ENCODE measurements around the gene PTPRK.
"Not testable (repeated sequence)": the region's sequence is repeated elsewhere in the genome, so short reads cannot be mapped to it uniquely, and the experiment has no call there.

PTPRK gene

DNA sequence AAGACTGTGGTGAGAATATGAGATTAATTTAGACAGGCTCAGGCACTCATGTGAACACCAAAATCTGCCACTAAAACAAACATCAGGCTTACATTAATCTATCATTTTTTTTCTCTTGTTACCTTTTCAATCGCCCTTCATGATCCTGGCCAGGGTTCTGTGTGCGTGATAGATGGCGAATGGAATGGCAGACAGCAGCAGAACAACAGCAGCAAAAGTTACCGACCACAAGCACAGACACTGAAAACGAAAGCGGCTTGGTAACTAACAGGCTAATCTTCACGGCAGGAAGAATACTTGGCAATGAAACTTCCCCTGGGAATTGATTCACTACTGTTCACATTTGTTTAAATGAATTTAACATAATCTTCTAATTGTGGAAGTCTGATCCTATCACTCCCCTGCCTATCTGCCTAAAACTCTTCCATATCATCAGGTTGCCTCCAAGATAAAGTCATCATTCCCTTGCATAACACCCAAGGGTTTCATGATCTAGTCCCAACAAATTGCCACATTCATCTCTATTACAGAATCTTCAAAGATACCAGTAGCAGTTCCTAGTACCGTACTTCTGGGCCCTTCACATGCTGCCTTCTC, 28.7 kb downstream of the PTPRK start:
- Histone ChIP-seq H4K20me1 (ENCODE audit: insufficient read depth, low read length) (no peaks in the 10 kb centered on the region), H3K4me2 (ENCODE audit: low read length) (no peak overlapping the region), H3K9ac (ENCODE audit: low read length) (no peak overlapping the region)

DNA sequence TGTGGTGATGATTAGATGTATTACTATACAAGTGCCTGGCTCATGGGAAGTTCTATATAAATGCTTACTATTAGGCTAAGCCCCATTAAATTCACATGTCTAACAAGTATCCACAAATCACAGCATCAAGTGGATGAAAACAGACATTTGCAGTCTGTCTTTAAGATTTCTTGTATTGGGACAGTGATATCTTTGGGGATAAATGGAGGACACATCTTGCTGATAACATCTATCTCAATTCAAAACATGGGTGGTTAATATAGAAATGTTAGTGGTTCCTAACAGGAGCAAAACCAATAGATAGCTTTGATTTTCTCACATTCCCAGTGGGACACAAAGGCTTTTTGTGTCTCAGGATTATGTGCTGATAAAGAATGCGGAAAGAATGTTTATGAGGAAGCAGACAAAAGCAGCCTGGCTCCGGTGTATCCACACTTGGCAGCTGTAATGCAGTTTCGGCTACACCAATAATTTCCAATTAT, 29.3 kb downstream of the PTPRK start:
- H3K4me3 ChIP-seq (ENCODE audit: low read length): no peak overlapping the region
- TF ChIP-seq, protein P1, sequence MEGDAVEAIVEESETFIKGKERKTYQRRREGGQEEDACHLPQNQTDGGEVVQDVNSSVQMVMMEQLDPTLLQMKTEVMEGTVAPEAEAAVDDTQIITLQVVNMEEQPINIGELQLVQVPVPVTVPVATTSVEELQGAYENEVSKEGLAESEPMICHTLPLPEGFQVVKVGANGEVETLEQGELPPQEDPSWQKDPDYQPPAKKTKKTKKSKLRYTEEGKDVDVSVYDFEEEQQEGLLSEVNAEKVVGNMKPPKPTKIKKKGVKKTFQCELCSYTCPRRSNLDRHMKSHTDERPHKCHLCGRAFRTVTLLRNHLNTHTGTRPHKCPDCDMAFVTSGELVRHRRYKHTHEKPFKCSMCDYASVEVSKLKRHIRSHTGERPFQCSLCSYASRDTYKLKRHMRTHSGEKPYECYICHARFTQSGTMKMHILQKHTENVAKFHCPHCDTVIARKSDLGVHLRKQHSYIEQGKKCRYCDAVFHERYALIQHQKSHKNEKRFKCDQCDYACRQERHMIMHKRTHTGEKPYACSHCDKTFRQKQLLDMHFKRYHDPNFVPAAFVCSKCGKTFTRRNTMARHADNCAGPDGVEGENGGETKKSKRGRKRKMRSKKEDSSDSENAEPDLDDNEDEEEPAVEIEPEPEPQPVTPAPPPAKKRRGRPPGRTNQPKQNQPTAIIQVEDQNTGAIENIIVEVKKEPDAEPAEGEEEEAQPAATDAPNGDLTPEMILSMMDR (IDR thresholded peaks at IDR 0.05; ENCODE audit: low read depth, low read length): no peak
- TF ChIP-seq EZH2phosphoT487 (IDR thresholded peaks at IDR 0.05; ENCODE audit: low read depth): no peak

More for the DNA sequence above, 28.7 kb downstream of the PTPRK start:
- Histone ChIP-seq H3K9me3 (ENCODE audit: insufficient read depth, low read length) (no peaks in the 10 kb centered on the region), H2AFZ (ENCODE audit: low read depth, low read length) (no peak overlapping the region), H3K79me2 (ENCODE audit: low read length) (no peaks in the 10 kb centered on the region), H3K36me3 (replicated peaks; ENCODE audit: low read depth, low read length) (no peaks in the 10 kb centered on the region), H3K27ac (ENCODE audit: low read length) (no peak overlapping the region), H3K4me1 (ENCODE audit: low read length) (no peaks in the 10 kb centered on the region), H3K4me3 (ENCODE audit: low read length) (no peak overlapping the region), H3K27me3 (ENCODE audit: low read depth, low read length) (no peaks in the 10 kb centered on the region)
- TF ChIP-seq, protein P1 (IDR thresholded peaks at IDR 0.05; ENCODE audit: low read depth, low read length): no peak
- no peak for TF ChIP-seq EZH2phosphoT487 (IDR thresholded peaks at IDR 0.05; ENCODE audit: low read depth)

DNA sequence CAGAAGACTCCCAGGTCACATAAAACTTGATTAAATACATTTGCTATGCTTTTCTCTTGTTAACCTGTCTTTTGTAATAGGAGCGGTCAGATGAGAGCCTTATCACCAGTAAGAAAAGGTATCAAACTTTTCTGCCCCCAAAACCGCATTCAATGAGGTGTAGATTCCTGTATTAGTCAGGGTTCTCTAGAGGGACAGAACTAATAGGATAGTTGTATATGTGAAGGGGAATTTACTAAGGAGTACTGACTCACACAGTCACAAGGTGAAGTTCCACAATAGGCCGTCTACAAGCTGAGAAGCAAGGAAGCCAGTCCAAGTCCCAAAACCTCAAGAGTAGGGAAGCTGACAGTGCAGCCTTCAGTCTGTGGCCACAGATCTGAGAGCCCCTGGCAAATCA, 32.7 kb downstream of the PTPRK start:
- no peak overlapping the region for H3K9ac ChIP-seq (ENCODE audit: low read length)
- TF ChIP-seq EZH2phosphoT487 (IDR thresholded peaks at IDR 0.05; ENCODE audit: low read depth): no peak
- TF ChIP-seq, protein P1 (IDR thresholded peaks at IDR 0.05; ENCODE audit: low read depth, low read length): no peak
- H3K4me1 ChIP-seq (ENCODE audit: low read length): no peaks in the 10 kb centered on the region
- H3K27ac ChIP-seq (ENCODE audit: low read length): no peak overlapping the region
- no peaks in the 10 kb centered on the region for H3K36me3 ChIP-seq (replicated peaks; ENCODE audit: low read depth, low read length)
- H2AFZ ChIP-seq (ENCODE audit: low read depth, low read length): no peak overlapping the region
- H3K4me2 ChIP-seq (ENCODE audit: low read length): no peak overlapping the region
- H4K20me1 ChIP-seq (ENCODE audit: insufficient read depth, low read length): no peaks in the 10 kb centered on the region
- no peaks in the 10 kb centered on the region for H3K9me3 ChIP-seq (ENCODE audit: insufficient read depth, low read length)
- no peaks in the 10 kb centered on the region for H3K79me2 ChIP-seq (ENCODE audit: low read length)
- H3K4me3 ChIP-seq (ENCODE audit: low read length): no peak overlapping the region
- H3K27me3 ChIP-seq (ENCODE audit: low read depth, low read length): no peaks in the 10 kb centered on the region

More for the DNA sequence above, 29.3 kb downstream of the PTPRK start:
- Histone ChIP-seq H2AFZ (ENCODE audit: low read depth, low read length) (no peak overlapping the region), H3K27ac (ENCODE audit: low read length) (no peak overlapping the region), H3K4me2 (ENCODE audit: low read length) (no peak overlapping the region), H3K9me3 (ENCODE audit: insufficient read depth, low read length) (no peaks in the 10 kb centered on the region), H3K36me3 (replicated peaks; ENCODE audit: low read depth, low read length) (no peaks in the 10 kb centered on the region), H3K4me1 (ENCODE audit: low read length) (no peaks in the 10 kb centered on the region), H3K9ac (ENCODE audit: low read length) (no peak overlapping the region), H4K20me1 (ENCODE audit: insufficient read depth, low read length) (no peaks in the 10 kb centered on the region), H3K27me3 (ENCODE audit: low read depth, low read length) (no peaks in the 10 kb centered on the region), H3K79me2 (ENCODE audit: low read length) (no peaks in the 10 kb centered on the region)

DNA sequence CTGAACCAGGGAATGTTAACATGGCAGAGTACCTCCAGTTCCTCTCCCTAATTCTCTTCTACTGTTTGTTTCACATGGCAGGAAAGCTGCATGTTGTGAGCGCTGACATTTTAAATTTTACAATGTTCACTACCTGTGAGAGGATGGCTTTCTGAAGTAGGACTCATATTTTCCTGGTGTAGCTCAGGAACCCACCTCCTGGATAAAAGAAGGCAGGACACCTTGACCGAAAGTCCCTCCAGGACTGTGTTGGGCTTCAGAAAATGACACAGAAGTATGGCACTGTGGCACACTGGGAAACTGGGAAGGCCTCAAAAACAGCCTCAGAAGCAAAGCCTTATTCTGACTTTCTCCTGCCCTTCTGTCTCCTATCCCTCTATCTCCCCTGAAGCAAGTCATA, 33.3 kb downstream of the PTPRK start:
- Histone ChIP-seq H3K27ac (ENCODE audit: low read length) (no peak overlapping the region), H3K9ac (ENCODE audit: low read length) (no peak overlapping the region), H3K79me2 (ENCODE audit: low read length) (no peaks in the 10 kb centered on the region), H3K27me3 (ENCODE audit: low read depth, low read length) (no peaks in the 10 kb centered on the region), H3K4me2 (ENCODE audit: low read length) (no peak overlapping the region), H3K9me3 (ENCODE audit: insufficient read depth, low read length) (no peaks in the 10 kb centered on the region), H3K4me3 (ENCODE audit: low read length) (no peak overlapping the region), H3K36me3 (replicated peaks; ENCODE audit: low read depth, low read length) (no peaks in the 10 kb centered on the region), H4K20me1 (ENCODE audit: insufficient read depth, low read length) (no peaks in the 10 kb centered on the region), H2AFZ (ENCODE audit: low read depth, low read length) (no peak overlapping the region), H3K4me1 (ENCODE audit: low read length) (no peaks in the 10 kb centered on the region)
- no peak for TF ChIP-seq EZH2phosphoT487 (IDR thresholded peaks at IDR 0.05; ENCODE audit: low read depth)
- TF ChIP-seq, protein P1 (IDR thresholded peaks at IDR 0.05; ENCODE audit: low read depth, low read length): no peak

DNA sequence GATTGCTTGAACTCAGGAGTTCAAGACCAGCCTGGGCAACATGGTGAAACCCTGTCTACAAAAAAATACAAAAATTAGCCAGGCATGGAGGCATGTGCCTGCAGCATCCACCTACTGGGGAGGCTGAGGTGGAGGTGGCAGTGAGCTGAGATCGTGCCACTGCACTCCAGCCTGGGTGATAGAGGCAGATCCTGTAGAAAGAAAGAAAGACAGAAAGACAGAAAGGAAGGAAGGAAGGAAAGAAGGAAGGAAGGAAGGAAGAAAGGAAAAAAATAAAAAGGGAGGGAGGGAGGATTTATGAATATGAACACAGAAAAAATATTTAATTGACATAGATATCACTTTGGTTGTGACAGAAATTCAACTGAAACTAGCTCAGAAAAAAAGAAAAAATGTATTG, 33.8 kb downstream of the PTPRK start:
- H3K27ac ChIP-seq (ENCODE audit: low read length); H3K36me3 ChIP-seq (replicated peaks; ENCODE audit: low read depth, low read length); H2AFZ ChIP-seq (ENCODE audit: low read depth, low read length); H3K4me2 ChIP-seq (ENCODE audit: low read length); H3K79me2 ChIP-seq (ENCODE audit: low read length); H3K4me3 ChIP-seq (ENCODE audit: low read length); H3K4me1 ChIP-seq (ENCODE audit: low read length); H3K9ac ChIP-seq (ENCODE audit: low read length); H3K27me3 ChIP-seq (ENCODE audit: low read depth, low read length); H4K20me1 ChIP-seq (ENCODE audit: insufficient read depth, low read length); H3K9me3 ChIP-seq (ENCODE audit: insufficient read depth, low read length): not testable (repeated sequence)

All from OCI-LY3 (cell line).